HCT116 (cell line): ENCODE data around the gene SLC23A3. TPM values are rescaled to one million over a fixed set of nuclear protein-coding genes. Genes with fewer than 3 reads are reported as not detected.

Source experiments
- ATAC-seq: fragments of 200-7000 bp; cut with Tn5 transposase; 2 replicates; pipeline ENCODE4 v1.9.1; 2020; ENCODE audit warnings: mild to moderate bottlenecking, moderate library complexity
- BruUV-seq: library from RNA; stranded (reverse); fragments of 400-500 nt; replicated peaks from 2 replicates; lab custom pipeline; 2021; lab: Mats Ljungman, UMichigan
- CTCF ChIA-PET: fragments of 300-600 bp; sonication (Branson Sonifier 250); formaldehyde crosslinking; loops from one replicate; lab custom pipeline; 2021; ENCODE audit warnings: antibody characterized with exemption; lab: Charles Lee
- POLR2A ChIA-PET: fragments of 300-600, 350-600 bp; sonication (Branson Sonifier 250); formaldehyde crosslinking; loops from one replicate; lab custom pipeline; 2021; ENCODE audit warnings: antibody characterized with exemption; lab: Charles Lee
- RAD21 ChIA-PET, 2 experiments: fragments of 300-600 bp; sonication (Branson Sonifier 250); formaldehyde crosslinking; loops; one replicate each; lab custom pipeline; 2023; ENCODE audit warnings: low total read pairs in 2 of 2; ENCODE audit not compliant: uncharacterized antibody in 2 of 2, unreplicated experiment in 2 of 2, low non-redundant PET in 1 of 2; lab: Charles Lee
- DNase-seq: peaks from one replicate; pipeline ENCODE4 v3.0.0-alpha.2; 2010; ENCODE audit warnings: low read depth, low spot score
- H2AFZ ChIP-seq: fragments of 200-600 bp; shearing (Covaris generic), sonication (generic); 2 replicates; pipeline ENCODE4 v1.6.1; 2017; ENCODE audit warnings: low read depth, mixed run types, mixed read lengths, antibody characterized with exemption, low read length; ENCODE audit not compliant: poor library complexity, severe bottlenecking
- H3K27ac ChIP-seq: 2 replicates; pipeline ENCODE4 v1.5.1; 2012; ENCODE audit warnings: low read depth, low read length
- H3K27me3 ChIP-seq: fragments of 200-600 bp; sonication (generic); 2 replicates; pipeline ENCODE4 v1.6.1; 2016; ENCODE audit warnings: mixed run types, low read length, mixed read lengths; ENCODE audit not compliant: insufficient read depth
- H3K36me3 ChIP-seq, 2 experiments: fragments of 200-500 bp in 1 of 2; fragments of 200-600 bp in 1 of 2; sonication (Bioruptor generic) in 1 of 2; sonication (generic) in 1 of 2; 2 replicates each; pipeline versions ENCODE4 v1.5.1 to v1.6.1; 2014 to 2016; ENCODE audit warnings: low read length in 2 of 2, inconsistent platforms in 1 of 2, mixed read lengths in 1 of 2, mixed run types in 1 of 2; ENCODE audit not compliant: insufficient read depth in 2 of 2, control insufficient read depth in 1 of 2
- H3K4me1 ChIP-seq, 2 experiments: fragments of 200-600 bp in 1 of 2; sonication (generic) in 1 of 2; 2 replicates each; pipeline versions ENCODE4 v1.5.1 to v1.6.1; 2012 to 2017; ENCODE audit warnings: low read length in 2 of 2, inconsistent platforms in 1 of 2, mild to moderate bottlenecking in 1 of 2, mixed read lengths in 1 of 2, mixed run types in 1 of 2, moderate library complexity in 1 of 2; ENCODE audit not compliant: insufficient read depth in 2 of 2, control insufficient read depth in 1 of 2
- H3K4me2 ChIP-seq: fragments of 200-600 bp; sonication (generic); 2 replicates; pipeline ENCODE4 v1.6.1; 2017; ENCODE audit warnings: mixed run types, low read length, mixed read lengths
- H3K4me3 ChIP-seq, 2 experiments: fragments of 200-600 bp in 1 of 2; sonication (generic) in 1 of 2; replicated peaks in 1 of 2; 2 replicates each; pipeline ENCODE4 v1.5.1; 2011 to 2016; ENCODE audit warnings: low read length in 2 of 2, control low read depth in 1 of 2, low read depth in 1 of 2, mild to moderate bottlenecking in 1 of 2, mixed read lengths in 1 of 2, mixed run types in 1 of 2
- H3K79me2 ChIP-seq: fragments of 200-600 bp; sonication (generic); 2 replicates; pipeline ENCODE4 v1.6.1; 2017; ENCODE audit warnings: mild to moderate bottlenecking, mixed run types, low read length, moderate library complexity, mixed read lengths; ENCODE audit not compliant: insufficient read depth
- H3K9ac ChIP-seq: fragments of 200-600 bp; sonication (generic); 2 replicates; pipeline ENCODE4 v1.6.1; 2016; ENCODE audit warnings: low read length, mixed read lengths
- H3K9me2 ChIP-seq: fragments of 200-600 bp; sonication (generic), shearing (Covaris generic); 2 replicates; pipeline ENCODE4 v1.6.1; 2017; ENCODE audit warnings: mixed run types, mild to moderate bottlenecking, moderate library complexity; ENCODE audit not compliant: insufficient read depth
- H3K9me3 ChIP-seq, 2 experiments: fragments of 200-500 bp in 1 of 2; fragments of 200-600 bp in 1 of 2; sonication (Bioruptor generic) in 1 of 2; sonication (generic) in 1 of 2; 2 replicates each; pipeline ENCODE4 v1.6.1; 2014 to 2017; ENCODE audit warnings: low read length in 2 of 2, mixed read lengths in 2 of 2, inconsistent platforms in 1 of 2, low read depth in 1 of 2, mild to moderate bottlenecking in 1 of 2, mixed run types in 1 of 2, moderate library complexity in 1 of 2; ENCODE audit not compliant: control insufficient read depth in 1 of 2, insufficient read depth in 1 of 2
- H4K20me1 ChIP-seq: fragments of 200-600 bp; sonication (generic), shearing (Covaris generic); 2 replicates; pipeline ENCODE4 v1.6.1; 2017; ENCODE audit warnings: mixed run types, mild to moderate bottlenecking, moderate library complexity; ENCODE audit not compliant: insufficient read depth
- ATF3 ChIP-seq: IDR thresholded peaks from 2 replicates; pipeline ENCODE4 v1.6.1; 2012
- CEBPB ChIP-seq: IDR thresholded peaks from 2 replicates; pipeline ENCODE4 v1.6.1; 2012; ENCODE audit warnings: low read depth
- EGR1 ChIP-seq: IDR thresholded peaks from 2 replicates; pipeline ENCODE4 v1.6.1; 2012; ENCODE audit warnings: low read depth
- EZH2phosphoT487 ChIP-seq: fragments of 200-600 bp; IDR thresholded peaks from 2 replicates; pipeline ENCODE4 v1.6.1; 2018; ENCODE audit warnings: antibody characterized with exemption, borderline replicate concordance
- FOSL1 ChIP-seq: IDR thresholded peaks from 2 replicates; pipeline ENCODE4 v1.6.1; 2012; ENCODE audit warnings: low read depth
- JUND ChIP-seq: IDR thresholded peaks from 2 replicates; pipeline ENCODE4 v1.6.1; 2012
- POLR2A ChIP-seq: IDR thresholded peaks from 2 replicates; pipeline ENCODE4 v1.7.0; 2011; ENCODE audit warnings: borderline replicate concordance; ENCODE audit not compliant: insufficient read depth, insufficient read length; ENCODE audit errors: extremely low read depth
- POLR2AphosphoS5 ChIP-seq: IDR thresholded peaks from 2 replicates; pipeline ENCODE4 v1.6.1; 2011; ENCODE audit warnings: mild to moderate bottlenecking, low read depth, low read length, moderate library complexity
- RAD21 ChIP-seq: IDR thresholded peaks from 2 replicates; pipeline ENCODE4 v1.6.1; 2012; ENCODE audit warnings: low read depth, mild to moderate bottlenecking
- SIN3A ChIP-seq: IDR thresholded peaks from 2 replicates; pipeline ENCODE4 v1.6.1; 2012; ENCODE audit warnings: low read depth
- SP1 ChIP-seq: IDR thresholded peaks from 2 replicates; pipeline ENCODE4 v1.6.1; 2012; ENCODE audit warnings: low read depth
- YY1 ChIP-seq: IDR thresholded peaks from 2 replicates; pipeline ENCODE4 v1.6.1; 2011; ENCODE audit warnings: low read length, low read depth, moderate library complexity, mild to moderate bottlenecking; ENCODE audit not compliant: insufficient replicate concordance; ENCODE audit errors: extremely low read depth
- ZBTB33 ChIP-seq: IDR thresholded peaks from 2 replicates; pipeline ENCODE4 v1.6.1; 2011; ENCODE audit warnings: mild to moderate bottlenecking, low read length, moderate library complexity; ENCODE audit not compliant: insufficient replicate concordance; ENCODE audit errors: extremely low read depth
- intact Hi-C: fragments of 100-400 bp; cut with micrococcal nuclease; formaldehyde crosslinking; loops from 2 replicates; pipeline ENCODE4 v1.10.0; 2022
- total RNA-seq: library from RNA; stranded (reverse); gene quantifications from one replicate; pipeline ENCODE4 v1.2.1, GENCODE V29; 2021; ENCODE audit not compliant: unreplicated experiment

The SLC23A3 gene
- total RNA-seq, 1 experiment from 2014 or later: 4.8 TPM

- RAD21 ChIA-PET: no interaction called here
- intact Hi-C loops: no loop called here
- no TSS peak for BruUV-seq
These were observed 45.0 kb upstream of the SLC23A3 start for GRCh38 chr2:219214786-219215185.

More at GRCh38 chr2:219214786-219215185, 45.0 kb upstream of the SLC23A3 start:
- Histone ChIP-seq H3K4me1 (peaks cover 9 to 37% of the 10 kb centered on the region in 2 experiments; a peak in 3 of 4 replicates), H3K9me2 (no peaks in the 10 kb centered on the region), H2AFZ (no peak overlapping the region), H3K36me3 (peaks cover 2 to 11% of the 10 kb centered on the region in 2 experiments; a peak in 2 of 4 replicates), H3K27ac (no peak overlapping the region), H3K4me2 (no peak overlapping the region), H4K20me1 (no peaks in the 10 kb centered on the region), H3K27me3 (no peaks in the 10 kb centered on the region), H3K9me3 (no peaks in the 10 kb centered on the region), H3K4me3 (no peak overlapping the region), H3K9ac (no peak overlapping the region), H3K79me2 (no peaks in the 10 kb centered on the region)
- TF ChIP-seq POLR2A (no peak), ZBTB33 (no peak), RAD21 (no peak), POLR2AphosphoS5 (no peak), ATF3 (no peak), CEBPB (no peak), JUND (no peak), FOSL1 (no peak), EZH2phosphoT487 (no peak), YY1 (no peak), EGR1 (no peak), SIN3A (no peak), SP1 (no peak)
- POLR2A ChIA-PET: no interaction called here
- no peak for ATAC-seq
- no peak for DNase-seq
- CTCF ChIA-PET: no interaction called here
